Measurements from ENCODE around the gene CD5L.

The CD5L gene

DNA sequence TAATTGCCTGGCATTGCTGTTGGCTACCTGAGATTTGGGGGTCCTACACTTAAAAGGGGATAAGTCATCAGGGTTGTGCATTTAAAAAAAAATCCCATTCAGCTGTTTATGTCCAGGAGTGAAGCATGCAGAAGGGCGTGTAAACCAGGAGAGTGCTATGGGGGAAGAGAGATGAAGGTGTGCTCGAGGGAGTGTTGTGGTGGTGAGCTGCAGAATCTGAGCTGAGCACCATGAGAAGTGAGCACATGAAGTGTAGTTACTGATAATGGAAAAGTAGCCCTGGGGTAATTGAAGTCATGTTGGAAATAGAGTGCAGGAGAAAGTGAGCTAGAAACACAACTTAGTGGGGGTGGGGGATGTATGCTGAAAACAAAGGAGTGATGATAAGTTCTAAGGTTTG lies 22.4 kb downstream of the CD5L start:
- no peak for DNase-seq (ENCODE audit: low read depth in 1 of 2, low spot score in 1 of 2)

DNA sequence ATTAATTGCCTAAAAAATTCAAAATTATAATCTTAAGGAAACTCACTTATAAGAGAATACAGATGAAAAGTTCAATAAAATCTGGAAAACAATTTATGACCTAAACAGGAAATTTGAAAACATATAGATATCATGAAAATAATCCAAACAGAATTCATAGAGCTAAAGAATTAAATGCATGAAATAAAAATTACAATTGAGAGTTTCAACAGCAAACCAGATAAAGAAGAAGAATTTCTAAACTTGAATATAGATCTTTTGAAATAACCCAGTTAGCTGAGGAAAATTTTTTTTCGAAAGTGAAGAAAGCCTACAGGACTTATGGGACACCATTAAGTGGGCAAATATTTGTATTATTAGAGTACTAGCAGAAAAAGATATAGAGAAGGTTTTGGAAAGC lies 28.3 kb downstream of the CD5L start:
- no peak for DNase-seq (ENCODE audit: low read depth in 1 of 2, low spot score in 1 of 2)

DNA sequence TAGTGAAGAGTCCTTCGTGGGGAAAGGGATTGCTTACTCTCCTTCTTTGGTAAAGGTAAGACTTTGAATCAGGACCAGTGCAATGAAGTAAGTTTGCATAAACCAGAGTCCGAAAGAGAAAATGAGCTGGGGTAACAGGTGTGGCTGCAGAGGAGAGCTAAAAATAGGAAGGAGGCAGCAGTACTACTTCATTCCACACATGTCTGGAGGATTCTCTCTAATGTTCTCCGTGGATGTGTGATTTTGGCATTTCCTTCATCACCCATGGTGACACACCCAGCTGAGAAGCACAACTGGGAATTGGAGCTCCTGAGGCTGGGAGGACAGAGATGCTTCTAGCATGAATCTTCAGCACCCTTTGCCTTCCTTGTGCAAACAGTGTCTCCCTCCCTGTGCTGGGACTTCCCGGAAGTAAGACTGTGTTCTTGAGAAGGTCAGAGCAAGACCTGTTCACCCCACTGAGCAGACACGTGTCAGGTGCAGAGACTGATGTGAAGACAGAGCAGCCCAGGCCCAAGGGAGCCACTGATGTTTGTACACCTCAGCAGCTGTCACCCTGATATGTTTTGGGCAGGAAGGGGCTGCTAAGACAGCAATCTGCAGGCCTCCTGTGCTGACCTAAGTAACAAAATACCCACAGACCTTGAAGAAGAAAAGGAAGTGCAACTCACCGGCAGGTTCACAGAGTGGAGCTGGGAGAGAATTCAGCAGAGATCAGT lies 35.0 kb downstream of the CD5L start:
- no peak for DNase-seq (ENCODE audit: low read depth in 1 of 2, low spot score in 1 of 2)

DNA sequence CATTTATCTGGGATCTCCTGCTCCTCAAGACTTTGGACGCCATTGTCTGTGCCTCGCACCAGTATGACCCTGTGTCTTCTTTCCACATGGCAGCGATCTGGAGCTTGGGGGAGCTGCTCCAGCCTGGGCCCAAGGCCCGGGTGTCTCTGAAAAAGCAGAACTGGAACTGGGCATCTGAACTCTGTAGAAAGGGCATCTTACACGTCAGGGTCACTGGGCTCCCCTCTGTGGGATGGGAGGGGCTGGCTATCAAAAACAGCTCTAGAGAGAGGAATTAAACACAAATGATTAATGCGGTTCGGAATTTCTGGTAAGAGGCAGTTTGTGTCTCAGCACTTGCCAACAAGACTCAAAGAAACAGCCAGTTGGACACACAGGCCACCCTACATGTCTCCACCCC lies 37.8 kb downstream of the CD5L start:
- no peak for DNase-seq (ENCODE audit: low read depth in 1 of 2, low spot score in 1 of 2)

DNA sequence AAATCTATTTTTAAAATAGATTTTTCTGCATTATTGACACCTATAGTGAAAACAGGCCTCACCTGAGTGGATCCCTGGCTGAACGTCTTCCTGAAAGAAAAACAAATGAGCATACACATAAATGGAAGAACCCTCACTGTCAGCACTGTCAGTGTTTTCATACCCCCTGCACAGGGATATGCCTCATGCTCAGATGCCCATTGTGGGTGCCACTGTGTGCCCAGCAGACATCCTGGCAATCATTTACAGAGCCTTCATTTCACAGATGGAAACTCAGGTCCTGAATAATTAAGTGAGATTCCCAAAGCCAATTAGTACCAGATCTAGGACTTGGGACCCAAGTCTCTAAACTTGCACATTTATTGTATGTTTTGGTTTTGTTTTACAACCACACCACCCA lies 41.6 kb downstream of the CD5L start:
- no peak for DNase-seq (ENCODE audit: low read depth in 1 of 2, low spot score in 1 of 2)

DNA sequence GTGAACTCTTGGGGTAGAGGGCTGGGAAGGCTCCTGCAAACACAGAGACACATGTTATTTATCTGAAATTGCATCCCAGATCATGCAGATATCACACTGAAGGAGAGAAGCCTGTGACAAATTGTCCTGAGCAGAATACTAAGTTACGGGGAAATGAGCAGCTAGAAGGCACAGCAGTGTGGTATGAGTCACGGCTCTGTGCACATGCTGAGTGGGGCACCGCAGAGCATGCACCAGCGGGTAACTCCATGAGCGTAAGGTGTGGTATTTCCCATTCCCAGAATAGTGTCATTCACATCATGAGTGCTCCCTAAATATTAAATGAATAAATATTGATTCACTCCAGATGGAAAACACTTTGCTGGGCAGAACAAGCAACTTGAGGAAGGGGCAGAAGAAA lies 43.4 kb downstream of the CD5L start:
- DNase-seq (ENCODE audit: low read depth in 1 of 2, low spot score in 1 of 2): no peak

DNA sequence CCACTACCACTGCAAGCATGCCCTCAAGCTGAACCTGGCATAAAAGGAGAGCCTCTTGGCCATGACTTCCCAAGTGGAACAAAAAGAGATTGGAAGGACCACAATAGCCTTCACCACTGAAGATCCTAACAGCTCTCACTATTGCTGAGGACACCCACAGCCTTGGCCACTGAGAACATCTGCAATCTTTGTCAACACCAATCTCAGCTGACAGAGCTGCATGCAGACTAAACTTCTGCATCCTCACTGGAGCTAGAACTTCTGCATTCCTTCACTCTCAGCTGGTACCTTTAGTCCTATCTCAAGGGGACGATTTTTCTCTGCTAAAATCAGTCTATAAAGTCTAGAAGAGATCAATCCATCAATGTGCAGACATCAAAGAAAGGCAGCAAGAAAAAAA lies 56.4 kb downstream of the CD5L start:
- no peak for DNase-seq (ENCODE audit: low read depth in 1 of 2, low spot score in 1 of 2)

DNA sequence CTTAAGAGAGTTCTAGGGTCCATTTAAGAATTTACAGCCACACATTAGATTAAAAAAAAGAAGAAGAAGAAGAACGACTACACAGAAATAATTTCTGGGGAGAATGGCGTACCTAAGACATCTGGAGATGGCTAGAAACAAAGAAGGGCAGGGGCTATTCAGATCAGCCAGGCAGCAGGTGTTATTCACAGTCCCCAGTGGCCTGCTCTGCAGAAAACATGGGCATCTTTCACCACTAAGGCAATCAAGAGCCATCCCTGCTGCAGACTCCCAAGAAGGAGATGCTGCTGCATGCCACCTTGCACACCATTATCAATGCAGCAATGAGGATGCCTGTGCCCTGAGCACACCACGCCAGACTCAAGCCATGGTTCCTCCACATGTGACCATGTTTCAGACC lies 56.8 kb downstream of the CD5L start:
- no peak for DNase-seq (ENCODE audit: low read depth in 1 of 2, low spot score in 1 of 2)

DNA sequence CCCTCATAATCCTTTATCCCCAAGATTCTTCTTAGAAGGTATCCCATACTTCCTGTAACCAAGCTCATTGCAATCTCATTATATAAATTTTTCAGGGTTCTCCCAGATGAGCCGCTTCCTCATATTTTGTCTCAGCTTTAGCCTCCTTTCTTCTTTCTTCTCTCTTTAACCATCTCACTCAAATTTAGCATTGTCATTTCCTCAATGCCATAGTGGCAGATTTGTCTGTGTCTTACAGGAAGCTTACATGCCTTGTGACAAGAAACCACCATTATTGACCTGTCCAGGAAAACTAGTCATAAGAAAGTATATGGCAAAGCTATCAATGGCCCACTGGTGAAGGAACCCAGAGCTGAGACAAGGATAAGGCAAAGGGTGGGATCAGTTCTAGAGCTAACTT lies 58.7 kb downstream of the CD5L start:
- no peak for DNase-seq (ENCODE audit: low read depth in 1 of 2, low spot score in 1 of 2)

DNA sequence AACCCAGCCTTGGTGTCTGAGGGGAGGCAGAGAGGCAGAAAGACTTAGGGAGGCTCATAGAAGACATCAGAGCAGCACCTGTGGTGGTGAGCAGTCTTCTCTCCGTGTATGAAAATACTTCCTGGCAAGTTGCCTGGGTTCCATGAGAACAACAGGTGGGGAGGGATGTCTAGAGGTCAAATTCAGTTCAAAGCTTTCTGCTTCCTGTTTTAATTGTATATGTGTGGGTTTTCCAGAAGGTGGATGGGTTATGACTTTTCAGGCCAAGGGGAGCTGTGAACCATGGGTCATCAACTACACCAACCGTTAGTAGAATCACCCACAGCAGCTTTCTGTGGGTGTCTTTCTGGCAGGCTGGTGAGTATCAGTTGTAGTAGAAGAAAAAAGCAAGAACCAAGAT lies 60.6 kb downstream of the CD5L start:
- no peak for DNase-seq (ENCODE audit: low read depth in 1 of 2, low spot score in 1 of 2)
